ENCODE results near the gene GMPR. TPM values are rescaled to one million over a fixed set of nuclear protein-coding genes. Genes with fewer than 3 reads are reported as not detected.

GMPR gene
- total RNA-seq, 1 donor from 2014 or later, result 2.0 TPM

GRCh38 chr6:16319813-16320532 is 81.6 kb downstream of the GMPR start:
- peak overlapping the region; percentile 20 to 21 for H3K4me3 ChIP-seq

GRCh38 chr6:16320533-16321340 is 82.3 kb downstream of the GMPR start:
- no peaks in the 10 kb centered on the region for H3K9me3 ChIP-seq
- no peak for DNase-seq (ENCODE audit: extremely low spot score in 2 of 2)
- peak overlapping the region; percentile 20 to 21 for H3K4me3 ChIP-seq
- peak overlapping the region; percentile 87 for H3K27ac ChIP-seq
- no peaks in the 10 kb centered on the region for H3K27me3 ChIP-seq
- intact Hi-C loops (cut with DNase I), result no loop called here
- H3K36me3 ChIP-seq, result no peaks in the 10 kb centered on the region
- TF ChIP-seq POLR2AphosphoS5 (IDR thresholded peaks at IDR 0.05; ENCODE audit: insufficient read depth in 1 of 2, low read depth in 1 of 2), result peak; percentile 51 to 62
- no peak for TF ChIP-seq POLR2A (IDR thresholded peaks at IDR 0.05)
- no peak for TF ChIP-seq CTCF (IDR thresholded peaks at IDR 0.05)
- H3K4me1 ChIP-seq, result peaks cover 57% of the 10 kb centered on the region

More at GRCh38 chr6:16319813-16320532, 81.6 kb downstream of the GMPR start:
- peak overlapping the region; percentile 87 for H3K27ac ChIP-seq
- peaks cover 57% of the 10 kb centered on the region for H3K4me1 ChIP-seq
- no peaks in the 10 kb centered on the region for H3K27me3 ChIP-seq
- H3K9me3 ChIP-seq, result no peaks in the 10 kb centered on the region
- no peaks in the 10 kb centered on the region for H3K36me3 ChIP-seq
- intact Hi-C loops (cut with DNase I), result no loop called here
- no peak for DNase-seq (ENCODE audit: extremely low spot score in 2 of 2)
- peak in 1 of 2 donors; percentile 84 for TF ChIP-seq POLR2AphosphoS5 (IDR thresholded peaks at IDR 0.05; ENCODE audit: insufficient read depth in 1 of 2, low read depth in 1 of 2)
- TF ChIP-seq POLR2A (IDR thresholded peaks at IDR 0.05), result no peak

- no peaks in the 10 kb centered on the region for H3K27me3 ChIP-seq
- intact Hi-C loops (cut with DNase I), result no loop called here
- peaks cover 0 to 6% of the 10 kb centered on the region in 2 donors for H3K36me3 ChIP-seq
- TF ChIP-seq POLR2A (IDR thresholded peaks at IDR 0.05) (no peak), CTCF (IDR thresholded peaks at IDR 0.05) (no peak)
- no peak for DNase-seq (ENCODE audit: extremely low spot score in 2 of 2)
- H3K4me1 ChIP-seq, result peaks cover 57% of the 10 kb centered on the region
- no peak overlapping the region for H3K4me3 ChIP-seq
- no peaks in the 10 kb centered on the region for H3K9me3 ChIP-seq
- peak overlapping the region; percentile 87 for H3K27ac ChIP-seq
Measured at GRCh38 chr6:16321341-16321710, 82.9 kb downstream of the GMPR start.

- intact Hi-C loops (cut with DNase I), result no loop called here
- H3K4me1 ChIP-seq, result peaks cover 57% of the 10 kb centered on the region
- DNase-seq (ENCODE audit: extremely low spot score in 2 of 2), result no peak
- no peaks in the 10 kb centered on the region for H3K27me3 ChIP-seq
- H3K36me3 ChIP-seq, result peaks cover 0 to 11% of the 10 kb centered on the region in 2 donors
- TF ChIP-seq POLR2A (IDR thresholded peaks at IDR 0.05), result no peak
- no peak for TF ChIP-seq CTCF (IDR thresholded peaks at IDR 0.05)
- TF ChIP-seq POLR2AphosphoS5 (IDR thresholded peaks at IDR 0.05; ENCODE audit: insufficient read depth in 1 of 2, low read depth in 1 of 2), result no peak
- H3K4me3 ChIP-seq, result no peak overlapping the region
- no peaks in the 10 kb centered on the region for H3K9me3 ChIP-seq
- H3K27ac ChIP-seq, result peak overlapping the region; percentile 87
Measured at GRCh38 chr6:16321826-16322225, 83.4 kb downstream of the GMPR start.

- Histone ChIP-seq H3K9me3 (no peaks in the 10 kb centered on the region), H3K4me3 (no peak overlapping the region), H3K27ac (peak overlapping the region; percentile 87), H3K4me1 (peaks cover 57% of the 10 kb centered on the region), H3K27me3 (no peaks in the 10 kb centered on the region), H3K36me3 (peaks cover 0 to 20% of the 10 kb centered on the region in 2 donors)
- intact Hi-C loops (cut with DNase I), result no loop called here
- peak; percentile 64 to 76 for TF ChIP-seq POLR2AphosphoS5 (IDR thresholded peaks at IDR 0.05; ENCODE audit: insufficient read depth in 1 of 2, low read depth in 1 of 2)
- no peak for TF ChIP-seq CTCF (IDR thresholded peaks at IDR 0.05)
- no peak for TF ChIP-seq POLR2A (IDR thresholded peaks at IDR 0.05)
- DNase-seq (ENCODE audit: extremely low spot score in 2 of 2), result peak in 1 of 2 donors; percentile 94
Measured at GRCh38 chr6:16322666-16323312, 84.4 kb downstream of the GMPR start.
